PFSK-1 (cell line): ENCODE measurements around the gene APC2.

Experiments
- FOXP2 ChIP-seq: optimal IDR thresholded peaks from 2 replicates; pipeline ENCODE3; 2011; ENCODE audit warnings: borderline replicate concordance, control low read depth, inconsistent platforms; ENCODE audit not compliant: insufficient read depth; ENCODE audit errors: extremely low read length, extremely low read depth
- POLR2AphosphoS5 ChIP-seq: IDR thresholded peaks from 2 replicates; pipeline ENCODE4 v1.6.1; 2012; ENCODE audit warnings: low read depth, mild to moderate bottlenecking, control low read depth, low read length, moderate library complexity
- SIN3A ChIP-seq: IDR thresholded peaks from 2 replicates; pipeline ENCODE4 v1.6.1; 2012; ENCODE audit warnings: mild to moderate bottlenecking, low read length, moderate library complexity, borderline replicate concordance; ENCODE audit not compliant: insufficient read depth
- TAF1 ChIP-seq: IDR thresholded peaks from 2 replicates; pipeline ENCODE4 v1.6.1; 2012; ENCODE audit warnings: low read length, control low read depth, borderline replicate concordance; ENCODE audit not compliant: insufficient read depth
- TF ChIP-seq, protein P1 (sequence below), 2 experiments: IDR thresholded peaks; 2 replicates each; pipeline versions ENCODE4 v1.6.1 to v1.8.0; 2011 to 2012; ENCODE audit warnings: low read depth in 2 of 2, low read length in 2 of 2, control low read depth in 1 of 2, inconsistent platforms in 1 of 2, mild to moderate bottlenecking in 1 of 2, moderate library complexity in 1 of 2; ENCODE audit not compliant: insufficient read depth in 1 of 2

The APC2 gene

DNA sequence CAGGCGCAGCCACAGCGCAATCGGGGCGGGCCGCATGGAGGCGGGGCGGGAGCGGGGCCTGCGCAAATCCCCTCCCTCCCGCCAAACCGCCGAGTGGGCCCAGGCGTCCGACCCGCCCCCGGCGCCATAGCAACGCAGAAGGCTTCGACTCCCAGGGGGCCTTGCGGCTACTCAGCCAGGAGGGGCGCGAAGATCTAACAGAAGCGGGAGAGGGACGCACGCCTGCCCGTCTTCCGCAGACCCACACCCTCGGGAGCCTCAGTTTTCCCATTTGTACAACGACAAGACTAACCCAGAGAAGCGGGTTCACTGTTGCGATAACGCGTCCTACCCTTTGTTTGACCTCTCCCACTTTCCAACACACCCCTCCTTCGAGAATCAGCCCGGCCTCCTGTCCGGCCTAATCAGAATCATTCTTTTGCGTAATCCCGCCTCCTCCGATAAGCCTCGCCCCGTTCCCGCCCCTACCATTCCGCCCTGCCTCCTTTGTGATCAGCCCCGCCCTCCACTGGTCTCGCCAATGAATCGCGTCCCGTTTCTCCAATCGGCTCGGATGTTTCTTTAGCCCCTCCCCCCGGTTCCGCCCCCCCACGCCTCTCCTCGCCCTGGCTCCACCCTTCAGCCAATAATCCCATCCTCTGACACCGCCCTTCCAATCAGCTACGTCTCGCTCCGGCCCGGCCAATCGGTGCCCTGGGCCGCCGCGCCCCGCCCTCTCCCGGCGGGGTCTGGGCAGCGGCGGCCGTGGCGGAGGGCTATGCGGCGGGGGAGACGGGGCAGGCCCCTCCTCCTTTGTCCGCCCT lies 40.6 kb downstream of the APC2 start, which contains the start of gene PCSK4:
PCSK4 (minus strand) TSS at position 40 of the 803 bp plus-strand sequence; CDS start at position 36, 4 bp downstream.
- peak; percentile 89; the same call in 1 of the 2 replicates for TF ChIP-seq SIN3A
- TF ChIP-seq, protein P1, sequence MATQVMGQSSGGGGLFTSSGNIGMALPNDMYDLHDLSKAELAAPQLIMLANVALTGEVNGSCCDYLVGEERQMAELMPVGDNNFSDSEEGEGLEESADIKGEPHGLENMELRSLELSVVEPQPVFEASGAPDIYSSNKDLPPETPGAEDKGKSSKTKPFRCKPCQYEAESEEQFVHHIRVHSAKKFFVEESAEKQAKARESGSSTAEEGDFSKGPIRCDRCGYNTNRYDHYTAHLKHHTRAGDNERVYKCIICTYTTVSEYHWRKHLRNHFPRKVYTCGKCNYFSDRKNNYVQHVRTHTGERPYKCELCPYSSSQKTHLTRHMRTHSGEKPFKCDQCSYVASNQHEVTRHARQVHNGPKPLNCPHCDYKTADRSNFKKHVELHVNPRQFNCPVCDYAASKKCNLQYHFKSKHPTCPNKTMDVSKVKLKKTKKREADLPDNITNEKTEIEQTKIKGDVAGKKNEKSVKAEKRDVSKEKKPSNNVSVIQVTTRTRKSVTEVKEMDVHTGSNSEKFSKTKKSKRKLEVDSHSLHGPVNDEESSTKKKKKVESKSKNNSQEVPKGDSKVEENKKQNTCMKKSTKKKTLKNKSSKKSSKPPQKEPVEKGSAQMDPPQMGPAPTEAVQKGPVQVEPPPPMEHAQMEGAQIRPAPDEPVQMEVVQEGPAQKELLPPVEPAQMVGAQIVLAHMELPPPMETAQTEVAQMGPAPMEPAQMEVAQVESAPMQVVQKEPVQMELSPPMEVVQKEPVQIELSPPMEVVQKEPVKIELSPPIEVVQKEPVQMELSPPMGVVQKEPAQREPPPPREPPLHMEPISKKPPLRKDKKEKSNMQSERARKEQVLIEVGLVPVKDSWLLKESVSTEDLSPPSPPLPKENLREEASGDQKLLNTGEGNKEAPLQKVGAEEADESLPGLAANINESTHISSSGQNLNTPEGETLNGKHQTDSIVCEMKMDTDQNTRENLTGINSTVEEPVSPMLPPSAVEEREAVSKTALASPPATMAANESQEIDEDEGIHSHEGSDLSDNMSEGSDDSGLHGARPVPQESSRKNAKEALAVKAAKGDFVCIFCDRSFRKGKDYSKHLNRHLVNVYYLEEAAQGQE (IDR thresholded peaks at IDR 0.05; ENCODE audit: insufficient read depth in 1 of 2, low read depth in 2 of 2, low read length in 2 of 2), result no peak

DNA sequence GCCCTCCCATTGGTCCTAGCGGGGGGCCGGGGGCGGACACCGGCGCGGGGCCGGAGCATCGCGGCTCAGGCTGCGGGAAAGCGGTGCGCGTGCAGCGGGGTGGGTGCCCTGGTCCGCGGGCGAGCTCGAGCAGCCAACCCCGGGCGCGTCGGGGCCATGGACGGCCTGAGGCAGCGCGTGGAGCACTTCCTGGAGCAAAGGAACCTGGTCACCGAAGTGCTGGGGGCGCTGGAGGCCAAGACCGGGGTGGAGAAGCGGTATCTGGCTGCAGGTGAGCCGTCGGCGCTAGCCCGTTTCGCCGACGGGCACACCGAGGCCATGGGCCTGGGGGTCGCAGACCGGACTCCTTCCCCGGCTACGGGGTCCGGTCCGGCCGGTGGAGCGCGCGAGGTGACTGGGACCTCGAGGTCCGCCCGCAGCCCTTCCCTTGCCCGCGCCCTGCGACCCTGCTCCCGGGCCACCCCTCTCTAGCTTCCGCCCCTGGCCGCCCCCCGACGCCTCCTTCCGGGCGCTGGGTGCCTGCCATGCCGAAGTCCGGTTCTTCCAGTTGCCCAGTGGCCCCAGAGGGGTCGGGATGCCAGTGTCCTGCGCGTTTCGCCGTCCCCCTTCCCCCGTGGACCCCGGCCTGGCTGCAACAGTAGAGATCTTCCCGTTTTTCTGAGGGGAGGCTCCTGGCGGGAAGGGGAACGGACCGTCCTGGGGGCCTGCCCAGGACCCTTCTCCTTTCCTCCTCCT lies 41.4 kb downstream of the APC2 start, which contains the start of gene REEP6:
REEP6 (plus strand) TSS at position 68 of the 735 bp plus-strand sequence; CDS start at position 157, 89 bp downstream.
- 0 out of 2 replicates have a peak, but pooled peaks have one; percentile 51 for TF ChIP-seq TAF1
- TF ChIP-seq POLR2AphosphoS5, result peak; percentile 49; the same call in 1 of the 2 replicates
- no peak for TF ChIP-seq FOXP2

DNA sequence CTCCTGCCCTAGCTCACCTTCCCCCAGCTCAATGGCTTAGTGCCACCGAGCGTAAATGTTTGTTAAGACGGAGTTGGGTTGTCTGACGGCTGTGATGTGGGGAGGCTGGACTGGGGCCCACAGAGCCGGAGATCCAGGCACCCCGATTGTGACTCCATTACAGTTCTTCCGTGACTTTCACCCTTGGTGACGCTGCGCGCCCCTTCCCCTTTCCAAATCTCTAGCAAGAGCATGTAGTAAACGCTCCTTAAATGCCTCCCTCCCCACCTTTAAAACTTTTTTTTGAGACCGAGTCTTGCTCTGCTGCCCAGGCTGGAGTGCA lies 41.9 kb downstream of the APC2 start:
- TF ChIP-seq SIN3A (no peak), FOXP2 (no peak), TAF1 (no peak), POLR2AphosphoS5 (no peak)
- TF ChIP-seq, protein P1 (IDR thresholded peaks at IDR 0.05; ENCODE audit: insufficient read depth in 1 of 2, low read depth in 2 of 2, low read length in 2 of 2), result no peak

DNA sequence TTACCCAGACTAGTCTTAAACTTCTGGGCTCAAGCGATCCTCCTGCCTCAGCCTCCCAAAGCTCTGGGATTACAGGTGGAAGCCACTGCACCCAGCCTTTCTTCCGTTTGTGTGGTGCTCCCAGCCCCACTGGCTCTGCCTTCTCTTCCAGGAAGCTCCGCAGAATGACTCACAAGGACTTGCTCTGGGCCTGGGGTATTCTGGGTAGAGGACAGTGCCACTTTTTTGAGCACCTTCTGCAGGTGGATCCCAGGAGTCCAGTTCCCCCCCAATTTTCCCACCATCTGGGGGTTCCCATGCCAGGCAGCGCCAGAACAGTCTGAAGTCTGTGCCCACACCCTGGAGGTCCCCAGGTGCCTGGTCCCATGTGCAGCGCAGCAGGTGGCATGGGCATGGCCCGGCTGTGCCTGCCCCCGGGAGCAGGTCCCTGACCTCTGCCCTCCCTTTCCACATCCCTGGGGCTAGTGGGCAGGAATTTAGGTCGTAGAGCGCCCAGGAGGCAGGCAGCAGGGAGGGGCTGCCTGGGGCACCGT lies 42.6 kb downstream of the APC2 start:
- TF ChIP-seq SIN3A (no peak), FOXP2 (no peak), POLR2AphosphoS5 (no peak), TAF1 (no peak)
- TF ChIP-seq, protein P1 (IDR thresholded peaks at IDR 0.05; ENCODE audit: insufficient read depth in 1 of 2, low read depth in 2 of 2, low read length in 2 of 2), result no peak

DNA sequence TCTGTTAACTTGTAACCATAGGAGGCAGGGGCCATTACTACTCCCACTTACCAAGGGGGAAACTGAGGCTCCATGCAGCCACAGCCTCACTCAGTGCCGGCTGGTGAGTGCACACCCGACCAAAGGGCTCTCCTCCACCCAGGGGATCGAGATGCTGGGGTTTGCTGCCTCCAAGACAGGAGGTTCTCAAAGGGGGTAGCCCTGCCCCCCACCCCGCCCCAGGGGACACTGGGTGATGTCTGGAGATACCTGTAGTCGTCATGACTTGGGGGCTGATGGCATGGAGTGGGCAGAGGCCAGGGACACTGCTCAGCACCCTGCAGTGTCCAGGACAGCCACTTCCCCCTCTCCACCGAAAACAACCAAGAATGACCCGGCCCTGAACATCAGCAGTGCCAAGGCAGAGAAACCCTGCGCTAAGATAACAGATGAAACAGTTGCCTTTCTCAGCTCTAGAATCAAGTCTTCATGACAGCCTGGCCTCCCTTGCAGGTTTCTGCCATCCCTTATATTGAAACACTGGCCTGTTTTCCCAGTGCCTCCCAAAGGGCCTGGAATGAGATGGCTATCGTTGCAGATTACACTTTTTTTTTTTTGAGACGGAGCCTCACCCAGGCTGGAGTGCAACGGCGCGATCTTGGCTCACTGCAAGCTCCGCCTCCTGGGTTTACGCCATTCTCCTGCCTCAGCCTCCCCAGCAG lies 44.3 kb downstream of the APC2 start:
- TF ChIP-seq POLR2AphosphoS5, result no peak
- TF ChIP-seq, protein P1 (IDR thresholded peaks at IDR 0.05; ENCODE audit: insufficient read depth in 1 of 2, low read depth in 2 of 2, low read length in 2 of 2), result no peak
- no peak for TF ChIP-seq FOXP2
- TF ChIP-seq TAF1, result no peak
- TF ChIP-seq SIN3A, result no peak
